Cortex of kidney (tissue), 1 donor: ENCODE measurements around the gene MOCS1.

Source experiments
- DNase-seq: peaks from one replicate; lab custom pipeline; 2025; lab: John Stamatoyannopoulos, UW

MOCS1 gene

GRCh38 chr6:39902786-39903465 is 31.3 kb downstream of the MOCS1 start:
- no peak for DNase-seq

- no peak for DNase-seq
These were observed 32.1 kb downstream of the MOCS1 start for GRCh38 chr6:39902136-39902535.

GRCh38 chr6:39901670-39902069 is 32.6 kb downstream of the MOCS1 start:
- DNase-seq: no peak

- no peak for DNase-seq
These were observed 33.1 kb downstream of the MOCS1 start for GRCh38 chr6:39901116-39901655.

- no peak for DNase-seq
These were observed 34.5 kb downstream of the MOCS1 start for GRCh38 chr6:39899554-39900295.

GRCh38 chr6:39898625-39899024 is 35.6 kb downstream of the MOCS1 start:
- DNase-seq: no peak

- no peak for DNase-seq
These were observed 36.6 kb downstream of the MOCS1 start for GRCh38 chr6:39897698-39898097.

- no peak for DNase-seq
These were observed 37.6 kb downstream of the MOCS1 start for GRCh38 chr6:39896701-39897100.

GRCh38 chr6:39893286-39893685 is 41.0 kb downstream of the MOCS1 start:
- no peak for DNase-seq

- DNase-seq: no peak
These were observed 41.7 kb downstream of the MOCS1 start for GRCh38 chr6:39892490-39893129.

- no peak for DNase-seq
These were observed 42.3 kb downstream of the MOCS1 start for GRCh38 chr6:39891976-39892375.

- DNase-seq: no peak
These were observed 42.9 kb downstream of the MOCS1 start for GRCh38 chr6:39891353-39891752.

GRCh38 chr6:39889229-39889628 is 45.0 kb downstream of the MOCS1 start:
- DNase-seq: no peak

- no peak for DNase-seq
These were observed 46.4 kb downstream of the MOCS1 start for GRCh38 chr6:39887692-39888450.

- DNase-seq: no peak
These were observed 47.4 kb downstream of the MOCS1 start for GRCh38 chr6:39886871-39887270.

GRCh38 chr6:39885691-39886090 is 48.6 kb downstream of the MOCS1 start:
- no peak for DNase-seq

GRCh38 chr6:39884696-39885095 is 49.6 kb downstream of the MOCS1 start:
- no peak for DNase-seq

- no peak for DNase-seq
These were observed 51.7 kb downstream of the MOCS1 start for GRCh38 chr6:39882531-39882899.

GRCh38 chr6:39881851-39882530 is 52.3 kb downstream of the MOCS1 start:
- no peak for DNase-seq

GRCh38 chr6:39880594-39880993 is 53.7 kb downstream of the MOCS1 start:
- no peak for DNase-seq

- no peak for DNase-seq
These were observed 54.7 kb downstream of the MOCS1 start for GRCh38 chr6:39879535-39879934.

GRCh38 chr6:39876826-39877225 is 57.4 kb downstream of the MOCS1 start:
- no peak for DNase-seq
